Measurements from ENCODE around the gene SCO2. TPM values are rescaled to one million over a fixed set of nuclear protein-coding genes. Genes with fewer than 3 reads are reported as not detected.

SCO2 gene
- total and polyA plus RNA-seq, 9 of the 15 experiments (the other 6 are each of a cell fraction or from before 2014, with no cell fraction given), result 0.34 to 4.0 (median 1.1) TPM; not detected in 3

DNA sequence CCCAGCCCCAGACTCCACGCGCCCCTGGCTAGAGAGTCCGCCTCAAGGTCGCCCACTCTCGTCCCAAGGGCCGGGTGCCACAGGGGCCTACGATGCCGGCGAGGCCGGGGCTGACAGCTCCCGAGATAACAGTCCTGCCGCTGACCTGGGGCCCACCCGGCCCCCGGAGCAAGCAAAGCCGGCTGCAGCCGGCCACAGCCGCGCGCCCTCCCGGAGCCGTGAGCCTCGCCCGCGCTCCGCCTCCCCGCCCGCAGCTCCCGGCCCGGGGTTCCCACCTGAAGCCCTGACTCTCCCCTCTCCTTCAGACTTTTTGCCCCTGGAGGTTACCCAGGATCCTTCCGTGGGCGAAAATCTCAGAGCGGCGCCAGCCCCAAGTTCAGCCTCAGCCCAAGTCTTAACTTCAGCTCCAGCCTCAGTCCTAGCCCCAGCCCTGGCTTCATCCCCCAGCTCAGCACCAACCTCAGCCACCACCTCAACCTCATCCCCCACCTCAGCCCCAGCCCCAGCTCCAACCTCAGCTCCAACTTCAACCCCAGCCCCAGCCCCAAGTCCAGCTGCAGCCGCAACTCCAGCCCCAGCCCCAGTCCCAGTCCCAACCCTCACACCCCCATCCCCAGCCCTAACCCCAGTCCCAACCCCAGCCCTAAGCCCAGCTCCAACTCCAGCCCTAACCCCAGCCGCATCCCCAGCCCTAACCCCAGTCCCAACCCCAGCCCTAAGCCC is 22.0 kb upstream of the SCO2 start (continued):
- no peak for TF ChIP-seq HMBOX1 (IDR thresholded peaks at IDR 0.05)

GRCh38 chr22:50546326-50547262 is 21.2 kb upstream of the SCO2 start:
- no TSS peak for BruUV-seq (replicated peaks)
- DNase-seq (ENCODE audit: extremely low read depth in 1 of 4, low spot score in 3 of 4) (peak in 2 of 4 experiments; percentile 43 to 44), ATAC-seq (no peak), FAIRE-seq (no peak)
- CTCF ChIA-PET (ENCODE audit: low intra/inter-chr PET ratio), result no interaction called here
- no peak overlapping the region for H3K27ac ChIP-seq (ENCODE audit: extremely low read depth, low read depth, low read length)
- POLR2A ChIA-PET, result interaction anchor here (0.6 kb wide), 1 partner anchor 308 kb away, joined by 4 read pairs; no protein-coding TSS in a partner anchor
- no peaks in the 10 kb centered on the region for H3K9me3 ChIP-seq (replicated peaks; ENCODE audit: control insufficient read depth, insufficient read depth, low read depth, low read length)
- in situ Hi-C loops (cut with MboI), result no loop called here
- no peak overlapping the region for H3K9ac ChIP-seq (ENCODE audit: insufficient read depth in 1 of 2, low read depth in 2 of 2, low read length in 2 of 2)
- intact Hi-C loops (cut with micrococcal nuclease), result no loop called here
- WGBS (ENCODE audit: insufficient coverage, low coverage, missing lambda C conversion rate), result 54% methylated on average over 33 of the region's 78 CpGs
- no peaks in the 10 kb centered on the region for H3K9me1 ChIP-seq (ENCODE audit: control insufficient read depth, insufficient read depth, low read length)
- no peak overlapping the region for H3K4me3 ChIP-seq
- no peaks in the 10 kb centered on the region for H3K36me3 ChIP-seq (ENCODE audit: control insufficient read depth, insufficient read depth, low read length)
- H3K27me3 ChIP-seq (ENCODE audit: control insufficient read depth in 2 of 2, insufficient read depth in 2 of 2, low read length in 2 of 2), result peaks cover 0 to 6% of the 10 kb centered on the region in 2 experiments; a peak in 1 of 5 replicates
- peaks cover 0 to 38% of the 10 kb centered on the region in 2 experiments; a peak in 3 of 5 replicates for H3K4me1 ChIP-seq (replicated peaks in 1 of 2; ENCODE audit: control insufficient read depth in 2 of 2, insufficient read depth in 2 of 2, low read length in 2 of 2)
- no peaks in the 10 kb centered on the region for H3K79me2 ChIP-seq (ENCODE audit: control insufficient read depth, insufficient read depth, low read length)
- no peak overlapping the region for H3K4me2 ChIP-seq (ENCODE audit: insufficient read depth, low read length)
- no peak overlapping the region for H2AFZ ChIP-seq (ENCODE audit: low read depth, low read length)
- TF ChIP-seq SMAD4 (CRISPR knock-in tag; conservative IDR thresholded peaks at IDR 0.05) (0 out of 2 replicates have a peak, but pooled peaks have one; percentile 20), RBFOX2 (IDR thresholded peaks at IDR 0.05; ENCODE audit: low read depth, low read length) (peak; percentile 56), ZNF589 (CRISPR knock-in tag; IDR thresholded peaks at IDR 0.05; ENCODE audit: low read depth) (no peak), POLR2G (IDR thresholded peaks at IDR 0.05; ENCODE audit: low read depth, low read length) (peak; percentile 8; the same call in 1 of the 2 replicates), MTA2 (IDR thresholded peaks at IDR 0.05; ENCODE audit: low read depth) (no peak)
- TF ChIP-seq, protein P1, sequence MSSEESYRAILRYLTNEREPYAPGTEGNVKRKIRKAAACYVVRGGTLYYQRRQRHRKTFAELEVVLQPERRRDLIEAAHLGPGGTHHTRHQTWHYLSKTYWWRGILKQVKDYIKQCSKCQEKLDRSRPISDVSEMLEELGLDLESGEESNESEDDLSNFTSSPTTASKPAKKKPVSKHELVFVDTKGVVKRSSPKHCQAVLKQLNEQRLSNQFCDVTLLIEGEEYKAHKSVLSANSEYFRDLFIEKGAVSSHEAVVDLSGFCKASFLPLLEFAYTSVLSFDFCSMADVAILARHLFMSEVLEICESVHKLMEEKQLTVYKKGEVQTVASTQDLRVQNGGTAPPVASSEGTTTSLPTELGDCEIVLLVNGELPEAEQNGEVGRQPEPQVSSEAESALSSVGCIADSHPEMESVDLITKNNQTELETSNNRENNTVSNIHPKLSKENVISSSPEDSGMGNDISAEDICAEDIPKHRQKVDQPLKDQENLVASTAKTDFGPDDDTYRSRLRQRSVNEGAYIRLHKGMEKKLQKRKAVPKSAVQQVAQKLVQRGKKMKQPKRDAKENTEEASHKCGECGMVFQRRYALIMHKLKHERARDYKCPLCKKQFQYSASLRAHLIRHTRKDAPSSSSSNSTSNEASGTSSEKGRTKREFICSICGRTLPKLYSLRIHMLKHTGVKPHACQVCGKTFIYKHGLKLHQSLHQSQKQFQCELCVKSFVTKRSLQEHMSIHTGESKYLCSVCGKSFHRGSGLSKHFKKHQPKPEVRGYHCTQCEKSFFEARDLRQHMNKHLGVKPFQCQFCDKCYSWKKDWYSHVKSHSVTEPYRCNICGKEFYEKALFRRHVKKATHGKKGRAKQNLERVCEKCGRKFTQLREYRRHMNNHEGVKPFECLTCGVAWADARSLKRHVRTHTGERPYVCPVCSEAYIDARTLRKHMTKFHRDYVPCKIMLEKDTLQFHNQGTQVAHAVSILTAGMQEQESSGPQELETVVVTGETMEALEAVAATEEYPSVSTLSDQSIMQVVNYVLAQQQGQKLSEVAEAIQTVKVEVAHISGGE (CRISPR knock-in tag; IDR thresholded peaks at IDR 0.05), result 0 out of 6 replicates have a peak, but pooled peaks of 1 of the 3 experiments have one; percentile 18
- H4K20me1 ChIP-seq (replicated peaks; ENCODE audit: control insufficient read depth, insufficient read depth, low read length), result no peaks in the 10 kb centered on the region
